ENCODE measurements around the gene PARP12. TPM values are rescaled to one million over a fixed set of nuclear protein-coding genes. Genes with fewer than 3 reads are reported as not detected.

Gene PARP12
- polyA plus RNA-seq, 1 donor (not counting 4 experiments of a cell fraction or from before 2014, with no cell fraction given) = 66.0 TPM

GRCh38 chr7:140051820-140052219 lies 10.9 kb downstream of the PARP12 start:
- DNase-seq (ENCODE audit: low read depth, low spot score) (no peak), FAIRE-seq (no peak)
- no peaks in the 10 kb centered on the region for H3K27me3 ChIP-seq (ENCODE audit: control insufficient read depth, extremely low read depth, insufficient read depth, low read length)
- peaks cover 25% of the 10 kb centered on the region for H3K79me2 ChIP-seq (ENCODE audit: control insufficient read depth, insufficient read depth, low read length)
- no peak overlapping the region for H3K9ac ChIP-seq (ENCODE audit: control insufficient read depth, extremely low read depth, insufficient read depth, low read length)
- dilution Hi-C loops (cut with MboI; ENCODE audit: extremely low pct_ligation_motif_present, low sequenced_read_pairs) = no loop called here
- H3K4me2 ChIP-seq (ENCODE audit: control insufficient read depth, extremely low read depth, insufficient read depth, low read depth, low read length) = no peak overlapping the region
- H3K4me3 ChIP-seq (ENCODE audit: control insufficient read depth in 2 of 3, extremely low read depth in 1 of 3, insufficient read depth in 2 of 3, low read depth in 1 of 3, low read length in 3 of 3) = no peak overlapping the region
- peaks cover 3% of the 10 kb centered on the region for H3K9me1 ChIP-seq (ENCODE audit: control insufficient read depth, extremely low read depth, insufficient read depth, low read length)
- H2AFZ ChIP-seq (ENCODE audit: control insufficient read depth, low read length) = no peak overlapping the region
- H3K36me3 ChIP-seq (ENCODE audit: control insufficient read depth in 2 of 2, extremely low read depth in 1 of 2, insufficient read depth in 2 of 2, low read length in 2 of 2) = peaks cover 7 to 14% of the 10 kb centered on the region in 2 experiments
- TF ChIP-seq, protein P1, sequence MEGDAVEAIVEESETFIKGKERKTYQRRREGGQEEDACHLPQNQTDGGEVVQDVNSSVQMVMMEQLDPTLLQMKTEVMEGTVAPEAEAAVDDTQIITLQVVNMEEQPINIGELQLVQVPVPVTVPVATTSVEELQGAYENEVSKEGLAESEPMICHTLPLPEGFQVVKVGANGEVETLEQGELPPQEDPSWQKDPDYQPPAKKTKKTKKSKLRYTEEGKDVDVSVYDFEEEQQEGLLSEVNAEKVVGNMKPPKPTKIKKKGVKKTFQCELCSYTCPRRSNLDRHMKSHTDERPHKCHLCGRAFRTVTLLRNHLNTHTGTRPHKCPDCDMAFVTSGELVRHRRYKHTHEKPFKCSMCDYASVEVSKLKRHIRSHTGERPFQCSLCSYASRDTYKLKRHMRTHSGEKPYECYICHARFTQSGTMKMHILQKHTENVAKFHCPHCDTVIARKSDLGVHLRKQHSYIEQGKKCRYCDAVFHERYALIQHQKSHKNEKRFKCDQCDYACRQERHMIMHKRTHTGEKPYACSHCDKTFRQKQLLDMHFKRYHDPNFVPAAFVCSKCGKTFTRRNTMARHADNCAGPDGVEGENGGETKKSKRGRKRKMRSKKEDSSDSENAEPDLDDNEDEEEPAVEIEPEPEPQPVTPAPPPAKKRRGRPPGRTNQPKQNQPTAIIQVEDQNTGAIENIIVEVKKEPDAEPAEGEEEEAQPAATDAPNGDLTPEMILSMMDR (optimal IDR thresholded peaks at IDR 0.05 in 1 of 3, IDR thresholded peaks at IDR 0.05 in 1 of 3, conservative IDR thresholded peaks at IDR 0.05 in 1 of 3; ENCODE audit: extremely low read depth in 1 of 3, insufficient read depth in 2 of 3, low read length in 3 of 3) = no peak
- TF ChIP-seq EZH2 (IDR thresholded peaks at IDR 0.05; ENCODE audit: low read length) = no peak
- peaks cover 12% of the 10 kb centered on the region for H3K4me1 ChIP-seq (ENCODE audit: control insufficient read depth, extremely low read depth, insufficient read depth, low read length)
- H4K20me1 ChIP-seq (ENCODE audit: control insufficient read depth, extremely low read depth, insufficient read depth, low read length) = no peaks in the 10 kb centered on the region
- no peaks in the 10 kb centered on the region for H3K9me3 ChIP-seq (ENCODE audit: control insufficient read depth, low read depth, low read length)
- no peak overlapping the region for H3K27ac ChIP-seq (ENCODE audit: control insufficient read depth, insufficient read depth, low read length)

DNA sequence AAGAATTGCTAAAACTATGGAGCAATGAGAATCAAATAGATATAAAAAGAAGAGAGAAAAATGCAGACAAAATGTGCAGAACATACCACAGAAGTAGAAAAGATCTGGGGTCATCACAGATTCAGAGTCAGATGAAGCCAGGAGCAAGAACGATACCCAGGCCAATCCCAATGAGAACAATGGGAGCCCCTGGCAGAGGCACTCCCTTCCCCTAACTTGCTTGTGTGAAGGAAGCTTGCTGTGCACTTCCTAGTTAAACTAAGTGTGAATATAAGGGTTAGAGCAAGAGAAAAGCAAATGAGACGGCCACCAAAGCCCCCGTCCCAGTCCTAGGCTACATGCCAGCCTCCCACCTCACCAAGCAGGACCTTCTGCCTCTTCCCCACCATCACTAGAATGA lies 12.7 kb downstream of the PARP12 start:
- Histone ChIP-seq H3K79me2 (ENCODE audit: control insufficient read depth, insufficient read depth, low read length) (peaks cover 18% of the 10 kb centered on the region), H3K36me3 (ENCODE audit: control insufficient read depth in 2 of 2, extremely low read depth in 1 of 2, insufficient read depth in 2 of 2, low read length in 2 of 2) (peaks cover 10 to 15% of the 10 kb centered on the region in 2 experiments), H2AFZ (ENCODE audit: control insufficient read depth, low read length) (no peak overlapping the region), H3K27me3 (ENCODE audit: control insufficient read depth, extremely low read depth, insufficient read depth, low read length) (no peaks in the 10 kb centered on the region), H3K9ac (ENCODE audit: control insufficient read depth, extremely low read depth, insufficient read depth, low read length) (no peak overlapping the region), H3K4me3 (ENCODE audit: control insufficient read depth in 2 of 3, extremely low read depth in 1 of 3, insufficient read depth in 2 of 3, low read depth in 1 of 3, low read length in 3 of 3) (no peak overlapping the region), H3K27ac (ENCODE audit: control insufficient read depth, insufficient read depth, low read length) (no peak overlapping the region), H3K9me1 (ENCODE audit: control insufficient read depth, extremely low read depth, insufficient read depth, low read length) (peaks cover 3% of the 10 kb centered on the region), H3K4me1 (ENCODE audit: control insufficient read depth, extremely low read depth, insufficient read depth, low read length) (peaks cover 10% of the 10 kb centered on the region), H4K20me1 (ENCODE audit: control insufficient read depth, extremely low read depth, insufficient read depth, low read length) (no peaks in the 10 kb centered on the region), H3K9me3 (ENCODE audit: control insufficient read depth, low read depth, low read length) (no peaks in the 10 kb centered on the region), H3K4me2 (ENCODE audit: control insufficient read depth, extremely low read depth, insufficient read depth, low read depth, low read length) (no peak overlapping the region)
- no peak for DNase-seq (ENCODE audit: low read depth, low spot score)
- TF ChIP-seq, protein P1 (optimal IDR thresholded peaks at IDR 0.05 in 1 of 3, IDR thresholded peaks at IDR 0.05 in 1 of 3, conservative IDR thresholded peaks at IDR 0.05 in 1 of 3; ENCODE audit: extremely low read depth in 1 of 3, insufficient read depth in 2 of 3, low read length in 3 of 3) = no peak
- TF ChIP-seq EZH2 (IDR thresholded peaks at IDR 0.05; ENCODE audit: low read length) = no peak
- dilution Hi-C loops (cut with MboI; ENCODE audit: extremely low pct_ligation_motif_present, low sequenced_read_pairs) = no loop called here
- no peak for FAIRE-seq

Data from keratinocyte (primary cell).